Astrocyte (in vitro differentiated cells and primary cell): ENCODE results near the gene SH3GL3. TPM values are rescaled to one million over a fixed set of nuclear protein-coding genes. Genes with fewer than 3 reads are reported as not detected.

Experiments used
- DNase-seq: peaks from one replicate; pipeline ENCODE4 v3.0.0-alpha.2; 2010; ENCODE audit warnings: low read depth
- FAIRE-seq: peaks from 2 replicates; lab custom pipeline; 2011; peaks lifted over from hg19 to GRCh38; lab: Jason Lieb, UNC
- H2AFZ ChIP-seq: 2 replicates; pipeline ENCODE4 v1.6.0; 2012; ENCODE audit warnings: low read depth, low read length, inconsistent platforms
- H3K27ac ChIP-seq: 2 replicates; pipeline ENCODE4 v1.5.1; 2011; ENCODE audit warnings: low read depth, low read length, inconsistent platforms
- H3K27me3 ChIP-seq: 2 replicates; pipeline ENCODE4 v1.6.0; 2011; ENCODE audit warnings: low read length, inconsistent platforms; ENCODE audit not compliant: insufficient read depth
- H3K36me3 ChIP-seq: 2 replicates; pipeline ENCODE4 v1.5.1; 2011; ENCODE audit warnings: low read length, inconsistent platforms; ENCODE audit not compliant: insufficient read depth
- H3K4me1 ChIP-seq: 2 replicates; pipeline ENCODE4 v1.5.1; 2011; ENCODE audit warnings: low read length, inconsistent platforms; ENCODE audit not compliant: insufficient read depth
- H3K4me2 ChIP-seq: 2 replicates; pipeline ENCODE4 v1.6.0; 2012; ENCODE audit warnings: low read length, inconsistent platforms
- H3K4me3 ChIP-seq: 2 replicates; pipeline ENCODE4 v1.5.1; 2011; ENCODE audit warnings: low read depth, mild to moderate bottlenecking, low read length, inconsistent platforms; ENCODE audit not compliant: insufficient read depth
- H3K79me2 ChIP-seq: 2 replicates; pipeline ENCODE4 v1.6.0; 2012; ENCODE audit warnings: mild to moderate bottlenecking, low read length, inconsistent platforms; ENCODE audit not compliant: insufficient read depth
- H3K9ac ChIP-seq: 2 replicates; pipeline ENCODE4 v1.6.0; 2012; ENCODE audit warnings: mild to moderate bottlenecking, low read length, inconsistent platforms
- H3K9me3 ChIP-seq: 2 replicates; pipeline ENCODE4 v1.5.1; 2012; ENCODE audit warnings: low read depth, mild to moderate bottlenecking, low read length, inconsistent platforms; ENCODE audit not compliant: insufficient read depth
- H4K20me1 ChIP-seq: 2 replicates; pipeline ENCODE4 v1.6.0; 2012; ENCODE audit warnings: low read length, inconsistent platforms; ENCODE audit not compliant: insufficient read depth
- H3K27ac Mint-ChIP-seq: one replicate; pipeline ENCODE4 v1.8.0; 2021; ENCODE audit warnings: mild to moderate bottlenecking, mixed read lengths; ENCODE audit not compliant: unreplicated experiment
- H3K27me3 Mint-ChIP-seq: one replicate; pipeline ENCODE4 v1.8.0; 2021; ENCODE audit warnings: low read depth, mixed read lengths; ENCODE audit not compliant: unreplicated experiment
- H3K36me3 Mint-ChIP-seq: one replicate; pipeline ENCODE4 v1.8.0; 2021; ENCODE audit warnings: low read depth, mixed read lengths; ENCODE audit not compliant: unreplicated experiment
- H3K4me1 Mint-ChIP-seq: one replicate; pipeline ENCODE4 v1.8.0; 2021; ENCODE audit warnings: low read depth, mixed read lengths; ENCODE audit not compliant: unreplicated experiment
- H3K4me3 Mint-ChIP-seq: one replicate; pipeline ENCODE4 v1.8.0; 2021; ENCODE audit warnings: mild to moderate bottlenecking, moderate library complexity, mixed read lengths; ENCODE audit not compliant: unreplicated experiment
- H3K9me3 Mint-ChIP-seq: one replicate; pipeline ENCODE4 v1.8.0; 2021; ENCODE audit warnings: mild to moderate bottlenecking, mixed read lengths; ENCODE audit not compliant: unreplicated experiment
- EZH2 ChIP-seq: IDR thresholded peaks from 2 replicates; pipeline ENCODE4 v1.6.1; 2012; ENCODE audit warnings: mild to moderate bottlenecking, low read length, inconsistent platforms; ENCODE audit not compliant: insufficient read depth
- total RNA-seq: library from RNA; stranded (reverse); gene quantifications from 2 replicates; pipeline ENCODE4 v1.2.1, GENCODE V29; 2021
- TF ChIP-seq, protein P1 (sequence below): IDR thresholded peaks from 2 replicates; pipeline ENCODE4 v1.5.1; 2011; ENCODE audit warnings: low read depth, mild to moderate bottlenecking, inconsistent platforms, low read length, moderate library complexity; ENCODE audit not compliant: insufficient read depth

SH3GL3 gene
- total RNA-seq, 1 donor from 2014 or later = 2.7 TPM

GRCh38 chr15:83569341-83569740 lies 122.2 kb downstream of the SH3GL3 start:
- no peaks in the 10 kb centered on the region for H3K27me3 ChIP-seq
- H3K9ac ChIP-seq = no peak overlapping the region
- no peak overlapping the region for H2AFZ ChIP-seq
- H3K27ac ChIP-seq = no peak overlapping the region
- Mint-ChIP-seq H3K4me1 (no peaks in the 10 kb centered on the region), H3K27ac (no peak overlapping the region), H3K9me3 (no peaks in the 10 kb centered on the region), H3K36me3 (no peaks in the 10 kb centered on the region), H3K4me3 (no peak overlapping the region), H3K27me3 (no peaks in the 10 kb centered on the region)
- H3K9me3 ChIP-seq = no peaks in the 10 kb centered on the region
- TF ChIP-seq, protein P1, sequence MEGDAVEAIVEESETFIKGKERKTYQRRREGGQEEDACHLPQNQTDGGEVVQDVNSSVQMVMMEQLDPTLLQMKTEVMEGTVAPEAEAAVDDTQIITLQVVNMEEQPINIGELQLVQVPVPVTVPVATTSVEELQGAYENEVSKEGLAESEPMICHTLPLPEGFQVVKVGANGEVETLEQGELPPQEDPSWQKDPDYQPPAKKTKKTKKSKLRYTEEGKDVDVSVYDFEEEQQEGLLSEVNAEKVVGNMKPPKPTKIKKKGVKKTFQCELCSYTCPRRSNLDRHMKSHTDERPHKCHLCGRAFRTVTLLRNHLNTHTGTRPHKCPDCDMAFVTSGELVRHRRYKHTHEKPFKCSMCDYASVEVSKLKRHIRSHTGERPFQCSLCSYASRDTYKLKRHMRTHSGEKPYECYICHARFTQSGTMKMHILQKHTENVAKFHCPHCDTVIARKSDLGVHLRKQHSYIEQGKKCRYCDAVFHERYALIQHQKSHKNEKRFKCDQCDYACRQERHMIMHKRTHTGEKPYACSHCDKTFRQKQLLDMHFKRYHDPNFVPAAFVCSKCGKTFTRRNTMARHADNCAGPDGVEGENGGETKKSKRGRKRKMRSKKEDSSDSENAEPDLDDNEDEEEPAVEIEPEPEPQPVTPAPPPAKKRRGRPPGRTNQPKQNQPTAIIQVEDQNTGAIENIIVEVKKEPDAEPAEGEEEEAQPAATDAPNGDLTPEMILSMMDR = no peak
- no peak for TF ChIP-seq EZH2
- H4K20me1 ChIP-seq = no peaks in the 10 kb centered on the region
- no peak for FAIRE-seq
- DNase-seq = no peak
- H3K36me3 ChIP-seq = no peaks in the 10 kb centered on the region
- H3K4me3 ChIP-seq = no peak overlapping the region
- no peaks in the 10 kb centered on the region for H3K79me2 ChIP-seq
- no peak overlapping the region for H3K4me2 ChIP-seq
- H3K4me1 ChIP-seq = no peaks in the 10 kb centered on the region

DNA sequence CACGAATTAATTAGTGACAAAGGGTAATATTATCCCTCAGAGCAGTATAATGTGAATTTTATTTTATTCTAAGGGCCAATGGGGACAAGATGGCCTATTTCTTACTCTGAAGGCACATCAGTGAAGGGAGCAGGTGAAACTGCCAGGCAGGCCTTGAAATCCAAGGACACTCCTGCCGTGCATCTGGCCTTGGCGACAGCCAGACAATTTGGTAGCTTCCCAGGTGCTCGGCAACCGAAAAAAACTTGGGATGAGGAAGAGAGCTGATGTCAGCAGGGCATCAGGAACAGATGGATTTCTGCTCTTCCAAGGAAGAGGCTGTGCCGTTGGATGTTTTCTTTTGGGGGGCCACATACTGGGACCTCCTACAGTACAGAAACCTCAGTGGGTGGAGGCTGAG lies 123.6 kb downstream of the SH3GL3 start:
- no peak overlapping the region for H3K4me3 Mint-ChIP-seq
- FAIRE-seq = no peak
- Histone ChIP-seq H2AFZ (no peak overlapping the region), H3K27me3 (no peaks in the 10 kb centered on the region), H3K4me3 (no peak overlapping the region), H4K20me1 (no peaks in the 10 kb centered on the region), H3K9me3 (no peaks in the 10 kb centered on the region), H3K27ac (no peak overlapping the region), H3K9ac (no peak overlapping the region), H3K4me1 (no peaks in the 10 kb centered on the region), H3K4me2 (no peak overlapping the region), H3K36me3 (no peaks in the 10 kb centered on the region), H3K79me2 (no peaks in the 10 kb centered on the region)
- H3K36me3 Mint-ChIP-seq = no peaks in the 10 kb centered on the region
- DNase-seq = no peak
- TF ChIP-seq, protein P1 = no peak
- no peak for TF ChIP-seq EZH2
- no peaks in the 10 kb centered on the region for H3K9me3 Mint-ChIP-seq
- no peaks in the 10 kb centered on the region for H3K27me3 Mint-ChIP-seq
- peaks cover 3% of the 10 kb centered on the region for H3K4me1 Mint-ChIP-seq
- H3K27ac Mint-ChIP-seq = no peak overlapping the region

DNA sequence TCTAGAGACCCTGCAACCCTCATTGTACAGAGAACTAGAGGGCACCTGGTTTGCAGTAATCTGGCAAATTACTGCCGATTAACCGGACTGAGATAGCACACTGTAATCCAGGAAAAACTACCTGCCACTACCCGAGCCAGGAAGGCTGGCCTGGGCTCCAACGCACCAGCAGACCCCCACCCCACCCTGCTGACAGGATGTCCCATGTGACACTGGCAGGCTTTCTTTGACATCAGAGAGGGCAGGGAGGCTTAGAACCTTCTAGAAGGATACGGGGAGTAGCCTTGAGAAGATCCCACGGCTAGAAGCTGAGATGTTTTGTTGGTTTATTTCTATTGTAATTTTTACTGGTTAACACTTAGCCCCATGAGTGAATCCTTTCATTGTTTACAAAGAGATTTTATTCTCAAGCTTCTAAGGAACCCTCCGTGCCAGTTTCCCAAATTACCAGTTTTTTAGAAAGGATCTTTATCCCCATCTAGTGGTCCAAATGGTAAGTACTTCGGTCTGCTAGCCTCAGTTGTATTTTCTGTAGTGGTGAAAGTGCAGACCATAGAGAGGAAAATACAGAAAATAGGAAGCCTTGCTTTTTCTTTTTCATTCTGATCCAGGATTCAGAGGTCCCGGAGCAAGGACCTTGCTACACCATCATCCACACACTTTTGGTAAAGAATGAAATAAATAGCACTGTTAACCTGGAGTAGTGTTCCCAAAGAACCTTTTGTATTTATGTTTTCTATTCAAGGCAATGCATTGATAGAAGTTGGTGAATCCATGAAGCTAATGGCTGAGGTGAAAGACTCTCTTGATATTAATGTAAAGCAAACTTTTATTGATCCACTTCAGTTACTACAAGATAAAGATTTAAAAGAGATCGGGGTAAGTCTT lies 124.9 kb downstream of the SH3GL3 start:
- Histone ChIP-seq H3K79me2 (no peaks in the 10 kb centered on the region), H3K36me3 (no peaks in the 10 kb centered on the region), H3K4me3 (no peak overlapping the region), H3K9me3 (no peaks in the 10 kb centered on the region), H3K4me2 (no peak overlapping the region), H3K9ac (no peak overlapping the region), H4K20me1 (no peaks in the 10 kb centered on the region), H3K27me3 (no peaks in the 10 kb centered on the region), H3K4me1 (no peaks in the 10 kb centered on the region), H3K27ac (no peak overlapping the region), H2AFZ (no peak overlapping the region)
- Mint-ChIP-seq H3K27ac (no peak overlapping the region), H3K4me1 (peaks cover 3% of the 10 kb centered on the region), H3K4me3 (no peak overlapping the region), H3K9me3 (no peaks in the 10 kb centered on the region), H3K36me3 (no peaks in the 10 kb centered on the region), H3K27me3 (no peaks in the 10 kb centered on the region)
- FAIRE-seq (no peak), DNase-seq (no peak)
- TF ChIP-seq, protein P1 = peak; percentile 74
- TF ChIP-seq EZH2 = no peak
